Neural crest cell (in vitro differentiated cells): ENCODE measurements around the gene CABLES2. TPM values are rescaled to one million over a fixed set of nuclear protein-coding genes. Genes with fewer than 3 reads are reported as not detected.
A peak's percentile ranks its signal among the peaks of the same experiment; 100 is the strongest.

Experiments
- DNase-seq: peaks from one replicate; pipeline ENCODE4 v3.0.0; 2021; ENCODE audit warnings: low read depth, mixed read lengths, low spot score
- H3K27ac Mint-ChIP-seq: one replicate; pipeline ENCODE4 v1.8.0; 2021; ENCODE audit warnings: mild to moderate bottlenecking, mixed read lengths; ENCODE audit not compliant: unreplicated experiment
- H3K27me3 Mint-ChIP-seq: 2 replicates; pipeline ENCODE4 v1.8.0; 2021; ENCODE audit warnings: low read depth, mild to moderate bottlenecking, mixed read lengths
- H3K36me3 Mint-ChIP-seq: 2 replicates; pipeline ENCODE4 v1.8.0; 2021; ENCODE audit warnings: low read depth, mild to moderate bottlenecking, mixed read lengths
- H3K4me1 Mint-ChIP-seq: 2 replicates; pipeline ENCODE4 v1.8.0; 2021; ENCODE audit warnings: mixed read lengths
- H3K4me3 Mint-ChIP-seq: one replicate; pipeline ENCODE4 v1.8.0; 2021; ENCODE audit warnings: mild to moderate bottlenecking, mixed read lengths
- H3K9me3 Mint-ChIP-seq: 2 replicates; pipeline ENCODE4 v1.8.0; 2021; ENCODE audit warnings: mixed read lengths
- total RNA-seq: library from RNA; stranded (reverse); gene quantifications from 2 replicates; pipeline ENCODE4 v1.2.1, GENCODE V29; 2021
- TF ChIP-seq, protein P1 (sequence below): fragments of 200-600 bp; sonication (generic); conservative IDR thresholded peaks from 2 replicates; pipeline ENCODE4 v1.5.0; 2021; ENCODE audit warnings: antibody characterized with exemption, mild to moderate bottlenecking

Gene CABLES2
- total RNA-seq, 1 donor from 2014 or later = 26.6 TPM

DNA sequence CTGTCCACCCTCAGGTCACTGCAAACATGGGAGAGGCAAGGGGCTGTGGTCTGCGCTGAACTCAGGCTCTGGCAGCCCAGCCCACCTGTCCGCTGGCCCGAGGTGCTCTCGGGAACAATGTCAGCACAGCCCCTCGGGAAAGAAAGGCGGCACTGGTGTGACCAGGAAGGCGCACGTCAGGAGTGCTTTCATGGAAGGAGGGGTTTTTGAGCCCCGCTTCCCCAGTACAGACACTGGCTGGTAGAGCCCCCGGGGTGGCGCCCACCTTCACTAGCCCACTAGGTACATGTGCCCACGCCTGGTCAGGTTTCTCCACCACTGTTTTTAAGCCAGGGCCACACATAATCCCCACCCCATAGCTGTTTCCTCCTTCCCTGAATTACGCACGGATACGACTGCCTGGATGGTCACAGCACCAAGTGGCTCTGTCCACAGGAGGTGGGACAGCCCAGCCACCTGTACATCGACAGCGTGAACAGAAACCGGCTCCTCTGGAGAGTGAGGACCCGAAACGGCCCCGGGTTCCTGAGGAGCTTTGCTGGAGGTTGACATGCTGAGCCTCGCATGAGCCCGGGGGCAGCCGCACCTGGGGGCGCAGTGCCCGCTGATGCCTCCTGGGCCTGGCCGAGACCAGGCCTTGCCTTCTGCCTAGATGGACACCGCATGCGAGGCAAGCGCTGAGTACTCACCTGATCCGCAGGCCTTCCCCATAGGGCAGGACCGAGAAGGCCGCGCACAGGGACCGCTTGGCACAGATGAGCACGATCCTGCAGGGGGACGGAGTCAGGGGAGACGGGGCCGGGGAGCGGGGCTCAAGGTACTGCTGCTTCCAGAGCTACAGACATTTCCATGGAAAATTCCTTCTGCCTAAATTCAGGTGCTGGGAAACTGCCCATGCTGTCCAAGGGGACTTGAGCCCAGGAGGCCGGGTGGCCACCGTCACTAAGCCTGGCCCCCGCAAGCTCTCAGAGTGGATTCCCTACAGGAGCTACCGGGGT lies 12.5 kb downstream of the CABLES2 start:
- Mint-ChIP-seq H3K27ac (no peak overlapping the region), H3K4me3 (peak overlapping the region; percentile 34), H3K36me3 (peaks cover 9% of the 10 kb centered on the region), H3K9me3 (no peaks in the 10 kb centered on the region), H3K27me3 (no peaks in the 10 kb centered on the region), H3K4me1 (no peaks in the 10 kb centered on the region)
- DNase-seq = no peak
- TF ChIP-seq, protein P1, sequence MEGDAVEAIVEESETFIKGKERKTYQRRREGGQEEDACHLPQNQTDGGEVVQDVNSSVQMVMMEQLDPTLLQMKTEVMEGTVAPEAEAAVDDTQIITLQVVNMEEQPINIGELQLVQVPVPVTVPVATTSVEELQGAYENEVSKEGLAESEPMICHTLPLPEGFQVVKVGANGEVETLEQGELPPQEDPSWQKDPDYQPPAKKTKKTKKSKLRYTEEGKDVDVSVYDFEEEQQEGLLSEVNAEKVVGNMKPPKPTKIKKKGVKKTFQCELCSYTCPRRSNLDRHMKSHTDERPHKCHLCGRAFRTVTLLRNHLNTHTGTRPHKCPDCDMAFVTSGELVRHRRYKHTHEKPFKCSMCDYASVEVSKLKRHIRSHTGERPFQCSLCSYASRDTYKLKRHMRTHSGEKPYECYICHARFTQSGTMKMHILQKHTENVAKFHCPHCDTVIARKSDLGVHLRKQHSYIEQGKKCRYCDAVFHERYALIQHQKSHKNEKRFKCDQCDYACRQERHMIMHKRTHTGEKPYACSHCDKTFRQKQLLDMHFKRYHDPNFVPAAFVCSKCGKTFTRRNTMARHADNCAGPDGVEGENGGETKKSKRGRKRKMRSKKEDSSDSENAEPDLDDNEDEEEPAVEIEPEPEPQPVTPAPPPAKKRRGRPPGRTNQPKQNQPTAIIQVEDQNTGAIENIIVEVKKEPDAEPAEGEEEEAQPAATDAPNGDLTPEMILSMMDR = no peak

DNA sequence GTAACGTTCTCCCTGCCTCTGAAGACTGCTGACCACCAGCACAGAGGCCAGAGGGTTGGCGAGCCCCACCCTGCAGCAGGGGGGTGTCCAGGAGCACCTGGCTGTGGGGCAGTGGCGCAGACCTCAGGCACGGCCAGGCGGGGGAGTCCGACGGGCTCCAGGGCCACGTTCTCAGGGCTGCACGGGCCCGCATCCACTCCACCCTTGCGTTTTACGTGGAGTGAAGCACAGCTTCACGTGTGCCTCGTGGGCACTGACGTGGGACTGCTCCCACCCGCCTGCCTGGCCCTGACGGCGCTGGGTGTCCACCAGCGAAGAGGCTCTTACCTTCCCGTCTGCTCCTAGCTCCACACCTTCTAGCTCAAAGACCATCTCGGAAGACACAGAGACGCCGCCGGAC lies 13.3 kb downstream of the CABLES2 start:
- peaks cover 6% of the 10 kb centered on the region for H3K4me1 Mint-ChIP-seq
- no peaks in the 10 kb centered on the region for H3K27me3 Mint-ChIP-seq
- DNase-seq = no peak
- H3K36me3 Mint-ChIP-seq = peaks cover 13% of the 10 kb centered on the region
- TF ChIP-seq, protein P1 = no peak
- H3K4me3 Mint-ChIP-seq = no peak overlapping the region
- no peaks in the 10 kb centered on the region for H3K9me3 Mint-ChIP-seq
- no peak overlapping the region for H3K27ac Mint-ChIP-seq

DNA sequence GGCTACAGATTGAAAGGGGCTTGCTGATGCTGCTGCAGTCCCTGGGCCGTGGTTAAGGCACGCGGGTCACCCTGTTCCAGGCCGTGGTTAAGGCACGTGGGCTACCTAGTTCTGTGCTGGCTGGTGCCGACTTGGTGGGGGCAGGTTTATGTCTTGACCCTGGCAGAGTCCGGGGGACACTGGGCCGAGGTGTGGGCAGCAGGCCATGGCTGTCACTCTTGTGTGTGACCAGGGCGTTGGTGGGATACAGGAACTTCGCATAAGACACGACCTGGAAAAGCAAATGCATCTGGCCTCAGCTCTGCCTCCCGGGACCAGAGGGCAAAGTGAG lies 13.8 kb downstream of the CABLES2 start:
- H3K4me3 Mint-ChIP-seq = no peak overlapping the region
- no peaks in the 10 kb centered on the region for H3K27me3 Mint-ChIP-seq
- H3K9me3 Mint-ChIP-seq = no peaks in the 10 kb centered on the region
- H3K4me1 Mint-ChIP-seq = peaks cover 11% of the 10 kb centered on the region
- no peak for DNase-seq
- TF ChIP-seq, protein P1 = no peak
- H3K36me3 Mint-ChIP-seq = peaks cover 13% of the 10 kb centered on the region
- no peak overlapping the region for H3K27ac Mint-ChIP-seq

DNA sequence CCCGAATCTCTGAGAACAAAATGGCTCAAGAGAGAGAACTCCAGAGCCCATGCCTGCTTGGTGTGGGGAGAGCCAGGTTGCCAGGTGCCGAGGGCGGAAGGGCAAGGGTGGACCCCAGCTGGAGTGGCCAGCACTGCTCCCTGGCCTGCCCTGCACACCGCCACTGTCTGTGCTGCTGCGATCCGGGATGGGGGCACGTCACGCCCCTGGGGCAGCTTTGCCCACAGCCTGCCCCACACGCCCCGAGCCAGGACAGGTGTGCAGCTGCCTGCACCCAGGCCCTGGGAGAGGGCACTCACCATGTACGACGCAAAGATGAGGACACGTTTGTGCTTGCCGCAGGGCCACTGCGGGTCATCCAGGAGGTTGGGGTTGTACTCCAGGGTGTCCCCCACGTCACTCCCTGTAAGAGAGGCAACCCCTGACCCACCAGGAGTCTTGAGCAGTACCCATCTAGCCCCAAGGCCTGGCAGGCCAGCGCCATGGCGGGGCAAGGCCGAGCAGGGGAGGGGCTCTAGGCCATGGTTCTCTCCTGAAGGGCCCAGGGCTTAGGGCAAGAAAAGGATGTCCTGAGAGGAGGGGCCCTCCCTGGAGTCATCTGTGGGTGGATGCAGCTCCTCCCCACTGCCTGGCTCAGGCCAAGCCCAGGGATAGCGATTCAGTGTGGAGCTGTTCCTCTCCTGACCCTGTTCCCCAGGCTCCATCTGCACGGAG lies 14.3 kb downstream of the CABLES2 start:
- H3K9me3 Mint-ChIP-seq = no peaks in the 10 kb centered on the region
- DNase-seq = no peak
- peaks cover 10% of the 10 kb centered on the region for H3K36me3 Mint-ChIP-seq
- H3K27me3 Mint-ChIP-seq = no peaks in the 10 kb centered on the region
- H3K4me1 Mint-ChIP-seq = peaks cover 16% of the 10 kb centered on the region
- no peak overlapping the region for H3K27ac Mint-ChIP-seq
- H3K4me3 Mint-ChIP-seq = peak overlapping the region; percentile 41
- TF ChIP-seq, protein P1 = no peak

DNA sequence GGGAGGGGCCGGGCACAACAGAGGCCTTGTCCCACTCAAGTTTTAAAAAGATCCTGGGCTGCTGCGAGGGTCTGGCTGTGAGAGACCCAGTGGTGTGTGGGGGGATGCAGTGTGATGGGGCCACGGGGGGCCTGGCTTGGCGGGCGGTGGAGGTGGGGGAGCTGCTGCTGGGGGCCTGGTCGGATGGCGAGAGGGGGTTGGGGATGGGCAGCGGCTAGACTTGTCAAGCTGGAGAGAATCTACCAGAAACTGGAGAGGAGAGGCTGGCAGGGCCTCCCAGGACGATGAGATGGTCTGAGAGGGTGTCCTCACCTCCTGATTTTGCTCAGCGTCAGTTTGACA lies 15.0 kb downstream of the CABLES2 start:
- H3K9me3 Mint-ChIP-seq = no peaks in the 10 kb centered on the region
- H3K4me1 Mint-ChIP-seq = peaks cover 21% of the 10 kb centered on the region
- TF ChIP-seq, protein P1 = no peak
- no peak overlapping the region for H3K27ac Mint-ChIP-seq
- H3K4me3 Mint-ChIP-seq = no peak overlapping the region
- peaks cover 4% of the 10 kb centered on the region for H3K36me3 Mint-ChIP-seq
- DNase-seq = no peak
- H3K27me3 Mint-ChIP-seq = no peaks in the 10 kb centered on the region
